HEK293 (cell line): Measurements from ENCODE around the gene C11orf98.

Source experiments
- BCL11A ChIP-seq: fragments of 450-650 bp; formaldehyde crosslinking; IDR thresholded peaks from 2 replicates; pipeline ENCODE4 v1.5.1; 2016; ENCODE audit warnings: low read depth, missing biosample characterization, missing genetic modification characterization
- ELK4 ChIP-seq: IDR thresholded peaks from 2 replicates; pipeline ENCODE4 v1.6.1; 2011; ENCODE audit warnings: mild to moderate bottlenecking, low read depth, low read length, borderline replicate concordance
- GLIS2 ChIP-seq: fragments of 450-650 bp; formaldehyde crosslinking; IDR thresholded peaks from 2 replicates; pipeline ENCODE4 v1.5.1; 2016; ENCODE audit warnings: missing biosample characterization, missing genetic modification characterization
- HIC1 ChIP-seq: fragments of 450-650 bp; formaldehyde crosslinking; IDR thresholded peaks from 2 replicates; pipeline ENCODE4 v1.5.1; 2016; ENCODE audit warnings: missing biosample characterization, missing genetic modification characterization
- PBX3 ChIP-seq: sonication (generic); formaldehyde crosslinking; IDR thresholded peaks from 2 replicates; pipeline ENCODE4 v1.8.1; 2022; ENCODE audit warnings: mild to moderate bottlenecking, moderate library complexity, missing genetic modification reagents
- SCRT2 ChIP-seq: fragments of 450-650 bp; formaldehyde crosslinking; IDR thresholded peaks from 2 replicates; pipeline ENCODE4 v1.5.1; 2016; ENCODE audit warnings: missing biosample characterization, missing genetic modification characterization
- SP2 ChIP-seq: fragments of 450-650 bp; formaldehyde crosslinking; IDR thresholded peaks from 2 replicates; pipeline ENCODE4 v1.5.1; 2016; ENCODE audit warnings: missing biosample characterization, missing genetic modification characterization
- SP3 ChIP-seq: fragments of 450-650 bp; formaldehyde crosslinking; IDR thresholded peaks from 2 replicates; pipeline ENCODE4 v1.5.1; 2016; ENCODE audit warnings: missing biosample characterization, missing genetic modification characterization
- SP7 ChIP-seq: fragments of 450-650 bp; formaldehyde crosslinking; IDR thresholded peaks from 2 replicates; pipeline ENCODE4 v1.5.1; 2016; ENCODE audit warnings: missing biosample characterization, missing genetic modification characterization
- TRIM28 ChIP-seq: IDR thresholded peaks from 2 replicates; pipeline ENCODE4 v1.6.1; 2011; ENCODE audit warnings: low read length, control low read depth, borderline replicate concordance
- YY1 ChIP-seq: fragments of 450-650 bp; formaldehyde crosslinking; IDR thresholded peaks from 2 replicates; pipeline ENCODE4 v1.5.1; 2018; ENCODE audit warnings: missing biosample characterization, missing genetic modification characterization
- ZBTB11 ChIP-seq: fragments of 450-650 bp; formaldehyde crosslinking; conservative IDR thresholded peaks from 2 replicates; pipeline ENCODE4 v1.5.1; 2016; ENCODE audit warnings: low read depth, missing biosample characterization, missing genetic modification characterization
- ZBTB26 ChIP-seq: fragments of 450-650 bp; formaldehyde crosslinking; optimal IDR thresholded peaks from 2 replicates; pipeline ENCODE3; 2016; ENCODE audit warnings: missing biosample characterization, mild to moderate bottlenecking, missing genetic modification characterization
- ZNF140 ChIP-seq: fragments of 450-650 bp; formaldehyde crosslinking; IDR thresholded peaks from 2 replicates; pipeline ENCODE4 v1.5.1; 2016; ENCODE audit warnings: missing biosample characterization, missing genetic modification characterization
- ZNF18 ChIP-seq: fragments of 450-650 bp; formaldehyde crosslinking; IDR thresholded peaks from 2 replicates; pipeline ENCODE4 v1.5.1; 2016; ENCODE audit warnings: missing biosample characterization, missing genetic modification characterization
- ZNF184 ChIP-seq: fragments of 450-650 bp; IDR thresholded peaks from 2 replicates; pipeline ENCODE4 v1.5.1; 2018; ENCODE audit warnings: missing biosample characterization, mild to moderate bottlenecking, missing genetic modification characterization
- ZNF394 ChIP-seq: fragments of 450-650 bp; formaldehyde crosslinking; IDR thresholded peaks from 2 replicates; pipeline ENCODE4 v1.5.1; 2016; ENCODE audit warnings: missing biosample characterization, missing genetic modification characterization, mild to moderate bottlenecking, moderate library complexity, borderline replicate concordance
- ZNF626 ChIP-seq: fragments of 450-650 bp; sonication (Bioruptor Pico); formaldehyde crosslinking; IDR thresholded peaks from 2 replicates; pipeline ENCODE4 v1.5.1; 2018; ENCODE audit warnings: missing biosample characterization, missing genetic modification characterization, inconsistent platforms
- ZNF654 ChIP-seq: fragments of 450-650 bp; formaldehyde crosslinking; IDR thresholded peaks from 2 replicates; pipeline ENCODE4 v1.5.1; 2016; ENCODE audit warnings: low read depth, missing biosample characterization, missing genetic modification characterization
- ZNF660 ChIP-seq: fragments of 450-650 bp; IDR thresholded peaks from 2 replicates; pipeline ENCODE4 v1.5.1; 2018; ENCODE audit warnings: missing biosample characterization, mild to moderate bottlenecking, missing genetic modification characterization
- ZNF692 ChIP-seq: fragments of 450-650 bp; formaldehyde crosslinking; IDR thresholded peaks from 2 replicates; pipeline ENCODE4 v1.5.1; 2016; ENCODE audit warnings: missing biosample characterization, missing genetic modification characterization
- ZNF785 ChIP-seq: fragments of 450-650 bp; formaldehyde crosslinking; IDR thresholded peaks from 2 replicates; pipeline ENCODE4 v1.5.1; 2016; ENCODE audit warnings: missing biosample characterization, missing genetic modification characterization
- ZSCAN16 ChIP-seq: fragments of 450-650 bp; formaldehyde crosslinking; IDR thresholded peaks from 2 replicates; pipeline ENCODE4 v1.5.1; 2016; ENCODE audit warnings: missing biosample characterization, missing genetic modification characterization

Gene C11orf98

GRCh38 chr11:62678770-62679696 lies 14.0 kb upstream of the C11orf98 start, which contains the start of gene UBXN1 (continued):
- TF ChIP-seq ZNF692 (tag by site-specific recombination) (peak; percentile 55; the same call in 1 of the 2 replicates), ZBTB26 (tag by site-specific recombination) (peak; percentile 68), SP2 (tag by site-specific recombination) (peak; percentile 84), YY1 (tag by site-specific recombination) (no peak), GLIS2 (tag by site-specific recombination) (peak; percentile 53; the same call in 1 of the 2 replicates), ZNF626 (tag by site-specific recombination) (no peak), ZNF184 (tag by site-specific recombination) (no peak), ZNF140 (tag by site-specific recombination) (no peak), ZBTB11 (tag by site-specific recombination) (peak; percentile 94), ELK4 (no peak; the same call in 1 of the 2 replicates), ZNF785 (no peak), SCRT2 (tag by site-specific recombination) (no peak), ZNF18 (tag by site-specific recombination) (peak; percentile 96), ZNF394 (tag by site-specific recombination) (no peak), ZNF654 (tag by site-specific recombination) (no peak), HIC1 (peak; percentile 83), BCL11A (no peak), SP3 (tag by site-specific recombination) (peak; percentile 52), PBX3 (CRISPR knock-in tag) (no peak), ZNF660 (tag by site-specific recombination) (peak; percentile 67; the same call in 1 of the 2 replicates), SP7 (tag by site-specific recombination) (peak; percentile 71), TRIM28 (peak; percentile 67; the same call in 1 of the 2 replicates), ZSCAN16 (tag by site-specific recombination) (no peak)
